HepG2 (cell line): ENCODE results near the gene TEX35. TPM values are rescaled to one million over a fixed set of nuclear protein-coding genes. Genes with fewer than 3 reads are reported as not detected.

Experiments used
- FOSL1 ChIP-seq: sonication (generic); formaldehyde crosslinking; IDR thresholded peaks from 2 replicates; pipeline ENCODE4 v1.9.0; 2021; ENCODE audit warnings: missing genetic modification reagents, borderline replicate concordance
- JUN ChIP-seq: sonication (generic); formaldehyde crosslinking; IDR thresholded peaks from 2 replicates; pipeline ENCODE4 v1.4.0; 2020; ENCODE audit warnings: mild to moderate bottlenecking, missing genetic modification reagents
- NR2F1 ChIP-seq, 2 experiments: fragments of 450-650 bp in 1 of 2; formaldehyde crosslinking in 1 of 2; IDR thresholded peaks; 2 replicates each; pipeline versions ENCODE4 v1.5.0 to v1.6.1; 2016 to 2020; ENCODE audit warnings: mild to moderate bottlenecking in 1 of 2, missing compliant biosample characterization in 1 of 2, missing genetic modification reagents in 1 of 2, moderate library complexity in 1 of 2
- POLR2AphosphoS2 ChIP-seq: IDR thresholded peaks from 2 replicates; pipeline ENCODE4 v1.6.1; 2011; ENCODE audit warnings: low read depth, low read length, improper control_type of control experiment
- RARG ChIP-seq: sonication (generic); formaldehyde crosslinking; IDR thresholded peaks from 2 replicates; pipeline ENCODE4 v1.4.0; 2020; ENCODE audit warnings: low read depth, mild to moderate bottlenecking, missing genetic modification reagents
- SALL1 ChIP-seq: sonication (generic); formaldehyde crosslinking; IDR thresholded peaks from 2 replicates; pipeline ENCODE4 v1.8.0; 2022; ENCODE audit warnings: mild to moderate bottlenecking, missing genetic modification reagents
- SNAPC2 ChIP-seq: sonication (generic); formaldehyde crosslinking; IDR thresholded peaks from 2 replicates; pipeline ENCODE4 v1.8.1; 2022; ENCODE audit warnings: mild to moderate bottlenecking, missing genetic modification reagents
- ZBTB21 ChIP-seq: sonication (generic); formaldehyde crosslinking; IDR thresholded peaks from 2 replicates; pipeline ENCODE4 v1.4.0; 2020; ENCODE audit warnings: missing genetic modification reagents
- ZKSCAN8 ChIP-seq: IDR thresholded peaks from 2 replicates; pipeline ENCODE4 v1.6.1; 2016; ENCODE audit warnings: borderline replicate concordance, missing genetic modification reagents, missing compliant biosample characterization
- ZNF589 ChIP-seq: sonication (generic); formaldehyde crosslinking; conservative IDR thresholded peaks from 2 replicates; pipeline ENCODE4 v1.8.0; 2022; ENCODE audit warnings: mild to moderate bottlenecking, moderate library complexity, missing genetic modification reagents
- polyA plus RNA-seq, 8 experiments: library from polyadenylated mRNA; depleted of rRNA in 3 of 8; stranded (reverse) in 7 of 8; unstranded in 1 of 8; fragments of >200 nt; fragmentation: Illumina TruSeq in 4 of 8; extraction: Trizol in 4 of 8; gene quantifications; 2 replicates each; pipeline versions ENCODE4 v1.2.1 to v1.2.3, GENCODE V29; 2011 to 2016; ENCODE audit warnings: low read depth in 4 of 8, missing spikeins in 1 of 8, mixed read lengths in 1 of 8; ENCODE audit not compliant: insufficient read depth in 1 of 8
- total RNA-seq, 5 experiments: library from RNA; depleted of rRNA; stranded (reverse); fragments of >200 nt; fragmentation: Illumina TruSeq; extraction: Trizol; gene quantifications; 2 replicates each; pipeline ENCODE4 v1.2.3, GENCODE V29; 2016; ENCODE audit warnings: low read depth in 1 of 5
- TF ChIP-seq, protein P1 (sequence below), 2 experiments: sonication (generic) in 1 of 2; formaldehyde crosslinking in 1 of 2; IDR thresholded peaks; 2 replicates each; pipeline versions ENCODE4 v1.5.1 to v1.6.1; 2011 to 2020; ENCODE audit warnings: borderline replicate concordance in 1 of 2, low read depth in 1 of 2, low read length in 1 of 2, mild to moderate bottlenecking in 1 of 2, missing genetic modification reagents in 1 of 2, moderate library complexity in 1 of 2
- TF ChIP-seq, protein P2 (sequence below): sonication (generic); formaldehyde crosslinking; IDR thresholded peaks from 2 replicates; pipeline ENCODE4 v1.4.0; 2020; ENCODE audit warnings: missing genetic modification reagents

Gene TEX35
- total and polyA plus RNA-seq, 2 of the 13 experiments (the other 11 are each of a cell fraction or from before 2014, with no cell fraction given) = not detected

DNA sequence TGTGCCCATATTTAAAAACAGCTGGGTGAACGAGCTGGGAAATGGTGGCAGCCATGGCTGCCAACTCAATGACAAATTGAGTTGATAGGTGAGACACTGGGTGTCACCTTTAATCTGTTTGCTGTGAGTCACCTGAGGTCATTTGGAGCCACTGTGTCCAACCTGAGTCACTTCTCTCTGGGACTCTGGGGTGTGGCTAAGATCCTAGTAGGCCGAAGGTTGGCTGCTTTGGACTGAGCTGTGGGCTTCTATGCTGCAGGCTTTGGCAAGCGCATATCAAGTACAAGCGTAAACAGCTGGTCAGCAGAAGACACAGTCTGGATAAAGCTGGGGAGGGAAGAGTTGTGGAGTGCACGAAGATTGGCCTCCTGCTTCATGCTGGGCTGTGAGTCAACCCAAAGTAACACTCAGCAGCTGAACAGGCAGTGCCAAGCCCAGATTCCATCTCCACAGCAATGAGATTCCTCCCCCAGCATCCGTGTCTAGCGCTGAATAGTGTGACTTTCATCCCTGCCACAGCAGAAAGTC is 24.0 kb downstream of the TEX35 start (continued):
- TF ChIP-seq, protein P1, sequence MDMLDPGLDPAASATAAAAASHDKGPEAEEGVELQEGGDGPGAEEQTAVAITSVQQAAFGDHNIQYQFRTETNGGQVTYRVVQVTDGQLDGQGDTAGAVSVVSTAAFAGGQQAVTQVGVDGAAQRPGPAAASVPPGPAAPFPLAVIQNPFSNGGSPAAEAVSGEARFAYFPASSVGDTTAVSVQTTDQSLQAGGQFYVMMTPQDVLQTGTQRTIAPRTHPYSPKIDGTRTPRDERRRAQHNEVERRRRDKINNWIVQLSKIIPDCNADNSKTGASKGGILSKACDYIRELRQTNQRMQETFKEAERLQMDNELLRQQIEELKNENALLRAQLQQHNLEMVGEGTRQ (IDR thresholded peaks at IDR 0.05; ENCODE audit: low read depth, low read length) = no peak
- TF ChIP-seq, protein P1 (CRISPR knock-in tag; IDR thresholded peaks at IDR 0.05; ENCODE audit: borderline replicate concordance) = no peak
- 0 out of 2 replicates have a peak, but pooled peaks have one; percentile 41 for TF ChIP-seq JUN (CRISPR knock-in tag)
- TF ChIP-seq, protein P2, sequence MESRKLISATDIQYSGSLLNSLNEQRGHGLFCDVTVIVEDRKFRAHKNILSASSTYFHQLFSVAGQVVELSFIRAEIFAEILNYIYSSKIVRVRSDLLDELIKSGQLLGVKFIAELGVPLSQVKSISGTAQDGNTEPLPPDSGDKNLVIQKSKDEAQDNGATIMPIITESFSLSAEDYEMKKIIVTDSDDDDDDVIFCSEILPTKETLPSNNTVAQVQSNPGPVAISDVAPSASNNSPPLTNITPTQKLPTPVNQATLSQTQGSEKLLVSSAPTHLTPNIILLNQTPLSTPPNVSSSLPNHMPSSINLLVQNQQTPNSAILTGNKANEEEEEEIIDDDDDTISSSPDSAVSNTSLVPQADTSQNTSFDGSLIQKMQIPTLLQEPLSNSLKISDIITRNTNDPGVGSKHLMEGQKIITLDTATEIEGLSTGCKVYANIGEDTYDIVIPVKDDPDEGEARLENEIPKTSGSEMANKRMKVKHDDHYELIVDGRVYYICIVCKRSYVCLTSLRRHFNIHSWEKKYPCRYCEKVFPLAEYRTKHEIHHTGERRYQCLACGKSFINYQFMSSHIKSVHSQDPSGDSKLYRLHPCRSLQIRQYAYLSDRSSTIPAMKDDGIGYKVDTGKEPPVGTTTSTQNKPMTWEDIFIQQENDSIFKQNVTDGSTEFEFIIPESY (CRISPR knock-in tag) = no peak
- TF ChIP-seq ZNF589 = no peak
- no peak for TF ChIP-seq SNAPC2 (CRISPR knock-in tag)
- TF ChIP-seq POLR2AphosphoS2 = no peak
- no peak for TF ChIP-seq ZKSCAN8
- peak; percentile 31; the same call in 1 of the 2 replicates for TF ChIP-seq FOSL1 (CRISPR knock-in tag)
- TF ChIP-seq ZBTB21 (CRISPR knock-in tag) = no peak
- TF ChIP-seq NR2F1 (CRISPR knock-in tag; IDR thresholded peaks at IDR 0.05) = 0 out of 4 replicates have a peak, but pooled peaks of 1 of the 2 experiments have one; percentile 52
- peak; percentile 38 for TF ChIP-seq SALL1 (CRISPR knock-in tag)
- TF ChIP-seq RARG (CRISPR knock-in tag) = no peak
